DND-41 (cell line): ENCODE results near the gene CNOT6L.

Experiments
- CTCF ChIP-seq: IDR thresholded peaks from 2 replicates; pipeline ENCODE4 v1.5.1; 2012; ENCODE audit warnings: borderline replicate concordance, low read length, moderate library complexity, mild to moderate bottlenecking; ENCODE audit not compliant: poor library complexity, severe bottlenecking; ENCODE audit errors: extremely low read depth
- EZH2 ChIP-seq: IDR thresholded peaks from 3 replicates; pipeline ENCODE4 v1.6.1; 2012; ENCODE audit warnings: borderline replicate concordance, low read depth, mild to moderate bottlenecking, moderate library complexity, low read length, inconsistent platforms; ENCODE audit not compliant: severe bottlenecking

DNA sequence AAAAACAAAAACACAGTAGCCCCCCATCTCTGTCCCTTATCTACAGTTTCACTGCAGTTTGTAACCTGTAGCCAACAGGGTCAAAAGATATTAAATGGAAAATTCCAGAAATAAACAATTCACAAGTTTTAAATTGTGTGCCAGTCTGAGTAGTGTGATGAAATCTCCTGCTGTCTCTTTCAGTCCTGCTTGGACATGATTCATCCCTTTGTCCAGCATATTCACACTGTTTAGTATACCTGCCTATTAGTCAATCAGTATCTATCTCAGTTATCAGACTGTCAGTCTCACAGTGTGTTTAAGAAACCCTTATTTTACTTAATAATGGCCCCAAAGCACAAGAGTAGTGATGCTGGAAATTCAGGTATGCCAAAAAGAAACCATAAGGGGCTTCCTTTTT is 21.9 kb downstream of the CNOT6L start:
- TF ChIP-seq EZH2 (no peak), CTCF (no peak)
